HCT116 (cell line): ENCODE measurements around the gene ZBED6.

ENCODE experiments used
- ATF3 ChIP-seq: IDR thresholded peaks from 2 replicates; pipeline ENCODE4 v1.6.1; 2012
- CTCF ChIP-seq, 3 experiments: fragments of 200-600 bp in 1 of 3; sonication (generic) in 1 of 3; IDR thresholded peaks in 2 of 3; conservative IDR thresholded peaks in 1 of 3; 2 replicates each; pipeline ENCODE4 v1.5.1; 2012 to 2017; ENCODE audit warnings: low read depth in 2 of 3, low read length in 2 of 3, antibody characterized with exemption in 1 of 3, borderline replicate concordance in 1 of 3, control low read depth in 1 of 3, mild to moderate bottlenecking in 1 of 3, mixed read lengths in 1 of 3, mixed run types in 1 of 3, moderate library complexity in 1 of 3; ENCODE audit not compliant: insufficient read depth in 1 of 3
- ELF1 ChIP-seq: IDR thresholded peaks from 2 replicates; pipeline ENCODE4 v1.6.1; 2012; ENCODE audit warnings: low read depth, borderline replicate concordance
- EZH2 ChIP-seq: fragments of 200-600 bp; sonication (generic); IDR thresholded peaks from 2 replicates; pipeline ENCODE4 v1.6.1; 2017; ENCODE audit warnings: antibody characterized with exemption, mixed run types
- EZH2phosphoT487 ChIP-seq: fragments of 200-600 bp; IDR thresholded peaks from 2 replicates; pipeline ENCODE4 v1.6.1; 2018; ENCODE audit warnings: antibody characterized with exemption, borderline replicate concordance
- JUND ChIP-seq: IDR thresholded peaks from 2 replicates; pipeline ENCODE4 v1.6.1; 2012
- MAX ChIP-seq: IDR thresholded peaks from 2 replicates; pipeline ENCODE4 v1.6.1; 2012
- POLR2A ChIP-seq: IDR thresholded peaks from 2 replicates; pipeline ENCODE4 v1.7.0; 2011; ENCODE audit warnings: borderline replicate concordance; ENCODE audit not compliant: insufficient read depth, insufficient read length; ENCODE audit errors: extremely low read depth
- POLR2AphosphoS5 ChIP-seq: IDR thresholded peaks from 2 replicates; pipeline ENCODE4 v1.6.1; 2011; ENCODE audit warnings: mild to moderate bottlenecking, low read depth, low read length, moderate library complexity
- RAD21 ChIP-seq: IDR thresholded peaks from 2 replicates; pipeline ENCODE4 v1.6.1; 2012; ENCODE audit warnings: low read depth, mild to moderate bottlenecking
- REST ChIP-seq: IDR thresholded peaks from 2 replicates; pipeline ENCODE4 v1.6.1; 2012; ENCODE audit warnings: low read depth
- SIN3A ChIP-seq: IDR thresholded peaks from 2 replicates; pipeline ENCODE4 v1.6.1; 2012; ENCODE audit warnings: low read depth
- SP1 ChIP-seq: IDR thresholded peaks from 2 replicates; pipeline ENCODE4 v1.6.1; 2012; ENCODE audit warnings: low read depth
- YY1 ChIP-seq: IDR thresholded peaks from 2 replicates; pipeline ENCODE4 v1.6.1; 2011; ENCODE audit warnings: low read length, low read depth, moderate library complexity, mild to moderate bottlenecking; ENCODE audit not compliant: insufficient replicate concordance; ENCODE audit errors: extremely low read depth

GRCh38 chr1:203843435-203843834 lies 48.0 kb downstream of the ZBED6 start:
- TF ChIP-seq POLR2A (no peak), ELF1 (no peak), CTCF (IDR thresholded peaks at IDR 0.05 in 2 of 3, conservative IDR thresholded peaks at IDR 0.05 in 1 of 3; ENCODE audit: borderline replicate concordance in 1 of 3, insufficient read depth in 1 of 3, low read depth in 2 of 3, low read length in 2 of 3) (no peak), YY1 (no peak), JUND (no peak), EZH2 (no peak), REST (no peak), RAD21 (no peak), ATF3 (no peak), MAX (no peak), SP1 (no peak), EZH2phosphoT487 (no peak), SIN3A (no peak), POLR2AphosphoS5 (no peak)
